Nephron (organoid): ENCODE results near the gene CDH4.

Source experiments
- H3K27ac Mint-ChIP-seq, 3 experiments: 2 replicates each; pipeline ENCODE4 v1.8.0; 2020; ENCODE audit warnings: mixed read lengths in 3 of 3, mild to moderate bottlenecking in 2 of 3, moderate library complexity in 1 of 3
- H3K27me3 Mint-ChIP-seq: 2 replicates; pipeline ENCODE4 v1.8.0; 2021; ENCODE audit warnings: low read depth, mild to moderate bottlenecking, moderate library complexity, mixed read lengths
- H3K36me3 Mint-ChIP-seq: 2 replicates; pipeline ENCODE4 v1.8.0; 2020; ENCODE audit warnings: low read depth, mixed read lengths
- H3K4me1 Mint-ChIP-seq: 2 replicates; pipeline ENCODE4 v1.8.0; 2020; ENCODE audit warnings: mixed read lengths
- H3K4me3 Mint-ChIP-seq, 3 experiments: 2 replicates each; pipeline ENCODE4 v1.8.0; 2020; ENCODE audit warnings: mild to moderate bottlenecking in 3 of 3, mixed read lengths in 3 of 3, moderate library complexity in 2 of 3
- H3K9me3 Mint-ChIP-seq: 2 replicates; pipeline ENCODE4 v1.8.0; 2020; ENCODE audit warnings: mixed read lengths
- CTCF ChIP-seq, 3 experiments: fragments of 200-600 bp; sonication (generic); IDR thresholded peaks; one replicate each; pipeline ENCODE4 v1.5.0; 2021; ENCODE audit warnings: antibody characterized with exemption in 3 of 3; ENCODE audit not compliant: unreplicated experiment in 3 of 3

The CDH4 gene

GRCh38 chr20:61295682-61296628 lies 43.9 kb downstream of the CDH4 start:
- no peak overlapping the region for H3K27ac Mint-ChIP-seq
- peaks cover 55% of the 10 kb centered on the region for H3K27me3 Mint-ChIP-seq
- H3K9me3 Mint-ChIP-seq, result peaks cover 5% of the 10 kb centered on the region
- H3K36me3 Mint-ChIP-seq, result no peaks in the 10 kb centered on the region
- H3K4me1 Mint-ChIP-seq, result peaks cover 21% of the 10 kb centered on the region
- TF ChIP-seq CTCF (IDR thresholded peaks at IDR 0.05; ENCODE audit: unreplicated experiment in 3 of 3), result no peak
- no peak overlapping the region for H3K4me3 Mint-ChIP-seq

- peaks cover 21% of the 10 kb centered on the region for H3K4me1 Mint-ChIP-seq
- H3K4me3 Mint-ChIP-seq, result no peak overlapping the region
- H3K9me3 Mint-ChIP-seq, result peaks cover 4% of the 10 kb centered on the region
- no peak overlapping the region for H3K27ac Mint-ChIP-seq
- H3K27me3 Mint-ChIP-seq, result peaks cover 52% of the 10 kb centered on the region
- TF ChIP-seq CTCF (IDR thresholded peaks at IDR 0.05; ENCODE audit: unreplicated experiment in 3 of 3), result no peak
- no peaks in the 10 kb centered on the region for H3K36me3 Mint-ChIP-seq
Observed at GRCh38 chr20:61296629-61297019, 44.6 kb downstream of the CDH4 start.

- peaks cover 4% of the 10 kb centered on the region for H3K9me3 Mint-ChIP-seq
- H3K4me1 Mint-ChIP-seq, result peaks cover 21% of the 10 kb centered on the region
- H3K36me3 Mint-ChIP-seq, result no peaks in the 10 kb centered on the region
- TF ChIP-seq CTCF (IDR thresholded peaks at IDR 0.05; ENCODE audit: unreplicated experiment in 3 of 3), result no peak
- H3K4me3 Mint-ChIP-seq, result no peak overlapping the region
- H3K27ac Mint-ChIP-seq, result no peak overlapping the region
- peaks cover 48% of the 10 kb centered on the region for H3K27me3 Mint-ChIP-seq
Observed at GRCh38 chr20:61297491-61297890, 45.4 kb downstream of the CDH4 start.

GRCh38 chr20:61297986-61298385 lies 45.9 kb downstream of the CDH4 start:
- H3K27ac Mint-ChIP-seq, result no peak overlapping the region
- TF ChIP-seq CTCF (IDR thresholded peaks at IDR 0.05; ENCODE audit: unreplicated experiment in 3 of 3), result no peak
- peaks cover 21% of the 10 kb centered on the region for H3K4me1 Mint-ChIP-seq
- no peak overlapping the region for H3K4me3 Mint-ChIP-seq
- no peaks in the 10 kb centered on the region for H3K36me3 Mint-ChIP-seq
- peaks cover 4% of the 10 kb centered on the region for H3K9me3 Mint-ChIP-seq
- peaks cover 50% of the 10 kb centered on the region for H3K27me3 Mint-ChIP-seq

GRCh38 chr20:61298661-61299060 lies 46.6 kb downstream of the CDH4 start:
- no peaks in the 10 kb centered on the region for H3K36me3 Mint-ChIP-seq
- no peak for TF ChIP-seq CTCF (IDR thresholded peaks at IDR 0.05; ENCODE audit: unreplicated experiment in 3 of 3)
- peaks cover 21% of the 10 kb centered on the region for H3K4me1 Mint-ChIP-seq
- no peak overlapping the region for H3K4me3 Mint-ChIP-seq
- H3K27me3 Mint-ChIP-seq, result peaks cover 48% of the 10 kb centered on the region
- H3K27ac Mint-ChIP-seq, result no peak overlapping the region
- H3K9me3 Mint-ChIP-seq, result peaks cover 4% of the 10 kb centered on the region

GRCh38 chr20:61299104-61299503 lies 47.0 kb downstream of the CDH4 start:
- H3K4me1 Mint-ChIP-seq, result peaks cover 21% of the 10 kb centered on the region
- H3K36me3 Mint-ChIP-seq, result no peaks in the 10 kb centered on the region
- no peak for TF ChIP-seq CTCF (IDR thresholded peaks at IDR 0.05; ENCODE audit: unreplicated experiment in 3 of 3)
- H3K4me3 Mint-ChIP-seq, result no peak overlapping the region
- peaks cover 4% of the 10 kb centered on the region for H3K9me3 Mint-ChIP-seq
- H3K27ac Mint-ChIP-seq, result no peak overlapping the region
- H3K27me3 Mint-ChIP-seq, result peaks cover 47% of the 10 kb centered on the region
